GM19043 (cell line): ENCODE results near the gene ABCF2.

Experiments
- ATAC-seq: cut with Tn5 transposase; IDR thresholded peaks from one replicate; pipeline ENCODE4 v1.9.1; 2021; ENCODE audit warnings: low read depth; ENCODE audit not compliant: unreplicated experiment

ABCF2 gene

GRCh38 chr7:151226875-151227782 is at the start of gene ABCF2:
Gene ABCF2 (minus strand): TSS chr7:151227205. CDS start chr7:151226458, 747 bp downstream.
- peak; percentile 100 for ATAC-seq

GRCh38 chr7:151275813-151276577 is 49.0 kb upstream of the ABCF2 start:
- no peak for ATAC-seq

GRCh38 chr7:151274936-151275812 is 48.2 kb upstream of the ABCF2 start:
- ATAC-seq = no peak

GRCh38 chr7:151274396-151274795 is 47.4 kb upstream of the ABCF2 start:
- ATAC-seq = no peak

GRCh38 chr7:151273651-151274390 is 46.8 kb upstream of the ABCF2 start:
- ATAC-seq = no peak

- ATAC-seq = no peak
These were observed 45.9 kb upstream of the ABCF2 start for GRCh38 chr7:151272877-151273276.

GRCh38 chr7:151272405-151272804 is 45.4 kb upstream of the ABCF2 start:
- ATAC-seq = no peak

GRCh38 chr7:151271699-151272355 is 44.8 kb upstream of the ABCF2 start:
- ATAC-seq = no peak

GRCh38 chr7:151269511-151269910 is 42.5 kb upstream of the ABCF2 start:
- no peak for ATAC-seq

GRCh38 chr7:151265351-151265931 is 38.4 kb upstream of the ABCF2 start:
- no peak for ATAC-seq

- no peak for ATAC-seq
These were observed 37.6 kb upstream of the ABCF2 start for GRCh38 chr7:151264615-151265014.

- ATAC-seq = no peak
These were observed 34.5 kb upstream of the ABCF2 start for GRCh38 chr7:151261529-151261928.

GRCh38 chr7:151260883-151261282 is 33.9 kb upstream of the ABCF2 start:
- ATAC-seq = no peak

- ATAC-seq = no peak
These were observed 33.5 kb upstream of the ABCF2 start for GRCh38 chr7:151260471-151260870.

GRCh38 chr7:151257990-151258389 is 31.0 kb upstream of the ABCF2 start:
- ATAC-seq = no peak

GRCh38 chr7:151256410-151257045 is 29.5 kb upstream of the ABCF2 start:
- ATAC-seq = no peak

- no peak for ATAC-seq
These were observed 28.4 kb upstream of the ABCF2 start for GRCh38 chr7:151255390-151255789.

GRCh38 chr7:151254851-151255250 is 27.8 kb upstream of the ABCF2 start:
- no peak for ATAC-seq

GRCh38 chr7:151254316-151254715 is 27.3 kb upstream of the ABCF2 start:
- ATAC-seq = no peak
